Fibroblast of pulmonary artery (primary cell): ENCODE results near the gene CHST4.
"Not testable (repeated sequence)": the region's sequence is repeated elsewhere in the genome, so short reads cannot be mapped to it uniquely, and the experiment has no call there.

Experiments
- DNase-seq: peaks from one replicate; pipeline ENCODE4 v3.0.0-alpha.2; 2010; ENCODE audit warnings: low read depth
- H3K4me3 ChIP-seq: replicated peaks from 2 replicates; pipeline ENCODE4 v1.5.1; 2011; ENCODE audit warnings: low read depth, mild to moderate bottlenecking, control low read depth, low read length, moderate library complexity
- TF ChIP-seq, protein P1 (sequence below): IDR thresholded peaks from 2 replicates; pipeline ENCODE4 v1.5.1; 2011; ENCODE audit warnings: mild to moderate bottlenecking, control low read depth, low read length, inconsistent platforms; ENCODE audit errors: missing control alignments

The CHST4 gene

GRCh38 chr16:71568551-71568950 lies 42.3 kb downstream of the CHST4 start:
- DNase-seq = peak; percentile 25
- no peak overlapping the region for H3K4me3 ChIP-seq
- TF ChIP-seq, protein P1, sequence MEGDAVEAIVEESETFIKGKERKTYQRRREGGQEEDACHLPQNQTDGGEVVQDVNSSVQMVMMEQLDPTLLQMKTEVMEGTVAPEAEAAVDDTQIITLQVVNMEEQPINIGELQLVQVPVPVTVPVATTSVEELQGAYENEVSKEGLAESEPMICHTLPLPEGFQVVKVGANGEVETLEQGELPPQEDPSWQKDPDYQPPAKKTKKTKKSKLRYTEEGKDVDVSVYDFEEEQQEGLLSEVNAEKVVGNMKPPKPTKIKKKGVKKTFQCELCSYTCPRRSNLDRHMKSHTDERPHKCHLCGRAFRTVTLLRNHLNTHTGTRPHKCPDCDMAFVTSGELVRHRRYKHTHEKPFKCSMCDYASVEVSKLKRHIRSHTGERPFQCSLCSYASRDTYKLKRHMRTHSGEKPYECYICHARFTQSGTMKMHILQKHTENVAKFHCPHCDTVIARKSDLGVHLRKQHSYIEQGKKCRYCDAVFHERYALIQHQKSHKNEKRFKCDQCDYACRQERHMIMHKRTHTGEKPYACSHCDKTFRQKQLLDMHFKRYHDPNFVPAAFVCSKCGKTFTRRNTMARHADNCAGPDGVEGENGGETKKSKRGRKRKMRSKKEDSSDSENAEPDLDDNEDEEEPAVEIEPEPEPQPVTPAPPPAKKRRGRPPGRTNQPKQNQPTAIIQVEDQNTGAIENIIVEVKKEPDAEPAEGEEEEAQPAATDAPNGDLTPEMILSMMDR = no peak

DNA sequence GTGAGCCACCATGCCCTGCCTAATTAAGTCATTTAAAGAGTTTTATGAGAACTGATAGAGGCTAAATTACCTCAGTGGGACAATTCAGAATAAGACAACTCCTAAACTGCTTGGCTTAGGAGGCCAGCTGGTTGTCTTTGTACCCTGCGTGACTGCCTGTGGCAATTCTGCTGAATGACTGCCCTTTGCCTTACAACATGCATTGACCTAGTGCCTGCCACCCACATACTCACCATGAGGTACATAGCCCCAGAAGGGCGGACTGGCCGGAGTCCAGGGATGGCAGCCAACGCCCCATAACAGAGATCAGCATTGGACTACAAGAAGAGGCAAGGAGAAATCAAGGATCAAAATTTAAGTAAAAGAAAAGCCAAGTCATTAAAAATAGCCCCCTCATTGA lies 43.4 kb downstream of the CHST4 start:
- no peak for DNase-seq
- no peak overlapping the region for H3K4me3 ChIP-seq
- TF ChIP-seq, protein P1 = no peak

DNA sequence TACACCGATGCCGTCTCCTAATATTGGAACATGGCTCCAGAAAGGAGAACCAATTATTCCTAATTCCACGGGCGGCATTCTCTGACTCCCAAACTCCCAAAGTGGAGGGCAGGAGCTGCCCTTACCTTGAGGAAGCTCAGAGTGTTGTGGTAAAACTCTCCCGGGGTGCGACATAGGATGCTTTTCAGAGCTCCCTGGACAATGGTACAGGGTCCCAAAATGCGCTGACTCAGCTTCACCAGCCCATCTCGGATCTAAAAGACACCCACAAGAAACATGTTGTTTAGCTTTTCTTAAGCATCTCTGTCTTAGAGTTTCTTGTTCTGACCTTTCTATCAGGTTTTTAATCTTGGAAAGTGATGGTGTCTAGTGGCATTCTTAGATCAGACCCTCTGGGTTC lies 43.9 kb downstream of the CHST4 start:
- DNase-seq = no peak
- TF ChIP-seq, protein P1 = no peak
- H3K4me3 ChIP-seq = no peak overlapping the region

DNA sequence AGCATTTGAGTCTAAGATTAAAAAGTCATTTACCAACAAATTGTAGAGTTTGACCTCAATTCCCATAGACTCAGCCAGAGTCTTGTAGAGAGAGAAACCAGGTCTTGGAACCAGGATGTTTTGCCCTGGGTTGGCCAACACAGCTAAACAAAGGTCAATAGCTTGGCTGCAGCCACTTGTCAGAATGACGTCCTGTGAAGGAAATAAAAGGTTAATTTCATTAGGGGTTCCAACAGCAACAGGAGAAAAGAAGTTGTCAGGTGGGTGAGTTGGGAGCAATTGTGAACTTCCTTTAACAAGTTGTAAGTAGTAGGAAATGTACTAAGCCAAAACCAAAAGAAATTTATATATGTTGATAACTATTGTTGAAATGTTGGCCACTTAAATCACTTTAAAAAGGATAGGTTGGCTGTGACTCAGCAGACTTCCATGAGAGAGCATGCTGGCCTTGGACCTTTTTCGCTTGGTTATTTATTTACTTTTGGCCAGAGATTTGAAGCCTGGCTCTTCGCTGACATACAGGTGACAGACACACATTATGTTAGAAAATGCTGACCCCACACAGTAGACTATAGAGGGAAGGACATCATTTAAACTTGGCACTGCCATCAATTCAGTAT lies 46.4 kb downstream of the CHST4 start:
- H3K4me3 ChIP-seq = no peak overlapping the region
- no peak for DNase-seq

DNA sequence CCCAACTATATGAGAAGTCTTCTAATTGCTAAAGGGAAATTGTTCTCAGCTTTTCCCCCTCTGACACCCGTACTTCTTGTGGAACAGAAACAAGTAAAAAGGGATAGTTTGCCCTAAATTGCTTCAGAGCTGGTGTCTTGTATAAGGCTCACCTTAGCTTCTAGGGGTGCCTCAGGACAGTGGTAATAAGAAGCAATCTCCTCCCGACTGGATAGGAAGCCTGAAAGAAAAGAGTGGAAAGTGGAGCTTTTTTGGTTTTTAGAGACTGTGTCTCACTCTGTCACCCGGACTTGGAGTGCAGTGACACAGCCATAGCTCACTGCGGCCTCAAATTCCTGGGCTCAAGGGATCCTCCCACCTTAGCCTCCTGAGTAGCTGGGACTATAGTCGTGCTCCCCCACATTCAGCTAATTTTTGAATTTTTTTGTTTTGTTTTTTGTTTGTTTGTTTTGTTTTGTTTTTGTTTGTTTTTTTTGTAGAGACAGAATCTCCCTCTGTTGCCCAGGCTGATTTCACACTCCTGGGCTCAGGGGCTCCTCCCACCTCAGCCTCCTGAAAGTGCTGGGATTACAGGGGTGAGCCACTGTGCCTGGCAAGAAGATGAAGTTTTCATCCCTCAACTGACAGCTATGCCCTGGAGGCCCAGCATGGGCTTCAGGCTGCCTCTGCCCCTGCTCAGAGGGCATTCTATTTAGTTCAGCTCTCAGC lies 47.3 kb downstream of the CHST4 start:
- H3K4me3 ChIP-seq = no peak overlapping the region
- TF ChIP-seq, protein P1 = no peak
- no peak for DNase-seq

More for the DNA sequence above, 46.4 kb downstream of the CHST4 start:
- TF ChIP-seq, protein P1 = no peak

DNA sequence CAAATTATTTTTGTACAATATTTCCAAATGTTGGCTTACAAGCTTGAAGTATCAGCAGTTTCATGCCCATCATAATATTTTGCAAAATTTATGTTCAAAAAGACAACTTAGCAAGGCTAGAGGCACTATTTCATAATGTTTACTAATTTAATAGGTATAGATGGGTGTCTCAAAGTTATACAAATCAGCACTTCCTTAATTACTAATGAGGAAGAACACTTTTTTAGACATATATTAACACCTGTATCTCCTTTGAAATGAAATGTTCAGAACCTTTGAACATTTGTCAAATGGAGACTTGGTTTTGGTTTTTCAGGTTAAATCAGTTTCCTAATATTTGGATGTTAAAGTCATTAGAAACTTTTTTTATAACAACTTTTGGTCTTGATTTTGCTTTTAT lies 48.5 kb downstream of the CHST4 start:
- DNase-seq = no peak
- H3K4me3 ChIP-seq = no peak overlapping the region
- TF ChIP-seq, protein P1 = no peak

GRCh38 chr16:71576971-71577370 lies 50.7 kb downstream of the CHST4 start, which contains the start of gene TAT:
TAT (minus strand) TSS chr16:71577092; CDS start chr16:71576415, 677 bp downstream.
- DNase-seq = no peak
- H3K4me3 ChIP-seq = no peak within 1 kb of the TSS
- TF ChIP-seq, protein P1 = no peak

DNA sequence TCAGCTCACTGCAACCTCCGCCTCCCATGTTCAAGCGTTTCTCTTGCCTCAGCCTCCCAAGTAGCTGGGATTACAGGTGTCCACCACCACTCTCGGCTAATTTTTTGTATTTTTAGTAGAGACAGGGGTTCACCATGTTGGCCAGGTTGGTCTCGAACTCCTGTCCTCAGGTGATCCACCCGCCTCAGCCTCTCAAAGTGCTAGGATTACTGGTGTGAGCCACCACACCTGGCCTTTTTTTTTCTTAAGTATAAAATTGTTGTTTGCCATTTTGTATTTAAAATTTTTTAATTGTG lies 56.3 kb downstream of the CHST4 start:
- DNase-seq, H3K4me3 ChIP-seq: not testable (repeated sequence)
